ENCODE data around the gene PAOX. TPM values are rescaled to one million over a fixed set of nuclear protein-coding genes. Genes with fewer than 3 reads are reported as not detected.
"Not testable (repeated sequence)": the region's sequence is repeated elsewhere in the genome, so short reads cannot be mapped to it uniquely, and the experiment has no call there.

The PAOX gene
- total and polyA plus RNA-seq, 2 experiments from 2014 or later = 4.1 to 8.7 TPM

DNA sequence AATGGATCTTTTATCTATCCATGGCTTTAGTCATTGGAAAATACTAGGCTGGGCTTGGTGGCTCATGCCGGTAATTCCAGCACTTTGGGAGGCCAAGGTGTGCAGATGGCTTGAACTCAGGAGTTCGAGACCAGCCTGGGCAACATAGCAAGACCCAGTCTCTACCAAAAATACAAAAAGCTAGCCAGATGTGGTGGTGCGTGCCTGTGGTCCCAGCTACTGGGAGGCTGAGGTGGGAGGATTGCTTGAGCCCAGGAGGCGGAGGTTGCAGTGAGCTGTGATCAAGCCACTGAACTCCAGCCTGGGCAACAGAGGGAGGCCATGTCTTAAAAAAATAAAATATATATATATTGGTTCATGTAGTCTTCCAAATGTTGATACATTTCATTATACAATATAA lies 7.9 kb downstream of the PAOX start:
- H3K4me2 ChIP-seq; ATAC-seq; H3K36me3 ChIP-seq (ENCODE audit: insufficient read depth); H3K4me3 ChIP-seq; H3K4me3 Mint-ChIP-seq; H3K9me2 ChIP-seq (ENCODE audit: insufficient read depth); H3K79me2 ChIP-seq (replicated peaks; ENCODE audit: insufficient read depth); DNase-seq (ENCODE audit: low spot score); H3F3A ChIP-seq (replicated peaks; ENCODE audit: low read depth); H3K27ac Mint-ChIP-seq; H3K4me1 ChIP-seq (ENCODE audit: insufficient read depth); H2AFZ ChIP-seq; H3K9me3 Mint-ChIP-seq; H4K20me1 ChIP-seq (replicated peaks; ENCODE audit: insufficient read depth); H3K27me3 ChIP-seq (ENCODE audit: insufficient read depth); H3K4me1 Mint-ChIP-seq; H3K27me3 Mint-ChIP-seq (ENCODE audit: insufficient read depth, low read depth, poor library complexity); H3K27ac ChIP-seq (ENCODE audit: low read depth); H3K36me3 Mint-ChIP-seq (ENCODE audit: low read depth): not testable (repeated sequence)

DNA sequence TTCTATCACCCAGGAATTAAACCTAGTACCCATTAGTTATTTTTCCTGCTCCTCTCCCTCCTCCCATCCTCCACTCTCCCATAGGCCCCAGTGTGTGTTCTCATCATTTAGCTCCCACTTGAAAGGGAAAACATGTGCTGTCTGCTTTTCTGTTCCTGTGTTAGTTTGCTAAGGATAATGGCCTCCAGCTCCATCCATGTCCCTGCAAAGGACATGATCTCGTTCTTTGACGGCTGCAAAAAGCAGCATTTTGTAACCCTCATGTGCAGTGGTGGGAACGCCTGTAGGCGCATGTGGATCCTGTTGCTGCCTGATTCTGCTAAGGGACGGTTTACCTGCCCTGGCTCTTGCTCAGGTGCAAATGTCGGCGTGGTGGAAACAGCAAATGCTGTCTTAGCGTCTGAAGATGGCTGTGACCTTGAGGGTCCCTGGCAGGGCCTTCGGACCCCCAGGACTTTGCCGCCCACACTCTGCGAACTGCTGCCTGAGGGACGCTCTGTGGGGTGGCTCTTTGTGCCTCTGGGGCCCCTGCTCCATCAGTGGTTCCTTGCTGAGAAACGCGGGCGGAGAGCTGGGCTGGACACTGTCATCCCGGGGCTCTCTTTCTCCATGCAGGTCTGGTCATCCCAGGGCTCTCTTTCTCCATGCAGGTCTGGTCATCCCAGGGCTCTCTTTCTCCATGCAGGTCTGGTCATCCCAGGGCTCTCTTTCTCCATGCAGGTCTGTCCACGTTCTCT lies 9.3 kb downstream of the PAOX start:
- H3K9me3 Mint-ChIP-seq = no peaks in the 10 kb centered on the region
- TF ChIP-seq NANOG (IDR thresholded peaks at IDR 0.05; ENCODE audit: borderline replicate concordance) = no peak
- TF ChIP-seq EZH2 (IDR thresholded peaks at IDR 0.05; ENCODE audit: low read depth, unreplicated experiment) = no peak
- no peak for TF ChIP-seq CREB1 (CRISPR knock-in tag; IDR thresholded peaks at IDR 0.05; ENCODE audit: low read depth)
- TF ChIP-seq ZNF114 (CRISPR knock-in tag; IDR thresholded peaks at IDR 0.05) = no peak
- no peak for TF ChIP-seq JUNB (IDR thresholded peaks at IDR 0.05; ENCODE audit: unreplicated experiment)
- no peak for TF ChIP-seq EZH2phosphoT487 (IDR thresholded peaks at IDR 0.05; ENCODE audit: unreplicated experiment)
- TF ChIP-seq, protein P1, sequence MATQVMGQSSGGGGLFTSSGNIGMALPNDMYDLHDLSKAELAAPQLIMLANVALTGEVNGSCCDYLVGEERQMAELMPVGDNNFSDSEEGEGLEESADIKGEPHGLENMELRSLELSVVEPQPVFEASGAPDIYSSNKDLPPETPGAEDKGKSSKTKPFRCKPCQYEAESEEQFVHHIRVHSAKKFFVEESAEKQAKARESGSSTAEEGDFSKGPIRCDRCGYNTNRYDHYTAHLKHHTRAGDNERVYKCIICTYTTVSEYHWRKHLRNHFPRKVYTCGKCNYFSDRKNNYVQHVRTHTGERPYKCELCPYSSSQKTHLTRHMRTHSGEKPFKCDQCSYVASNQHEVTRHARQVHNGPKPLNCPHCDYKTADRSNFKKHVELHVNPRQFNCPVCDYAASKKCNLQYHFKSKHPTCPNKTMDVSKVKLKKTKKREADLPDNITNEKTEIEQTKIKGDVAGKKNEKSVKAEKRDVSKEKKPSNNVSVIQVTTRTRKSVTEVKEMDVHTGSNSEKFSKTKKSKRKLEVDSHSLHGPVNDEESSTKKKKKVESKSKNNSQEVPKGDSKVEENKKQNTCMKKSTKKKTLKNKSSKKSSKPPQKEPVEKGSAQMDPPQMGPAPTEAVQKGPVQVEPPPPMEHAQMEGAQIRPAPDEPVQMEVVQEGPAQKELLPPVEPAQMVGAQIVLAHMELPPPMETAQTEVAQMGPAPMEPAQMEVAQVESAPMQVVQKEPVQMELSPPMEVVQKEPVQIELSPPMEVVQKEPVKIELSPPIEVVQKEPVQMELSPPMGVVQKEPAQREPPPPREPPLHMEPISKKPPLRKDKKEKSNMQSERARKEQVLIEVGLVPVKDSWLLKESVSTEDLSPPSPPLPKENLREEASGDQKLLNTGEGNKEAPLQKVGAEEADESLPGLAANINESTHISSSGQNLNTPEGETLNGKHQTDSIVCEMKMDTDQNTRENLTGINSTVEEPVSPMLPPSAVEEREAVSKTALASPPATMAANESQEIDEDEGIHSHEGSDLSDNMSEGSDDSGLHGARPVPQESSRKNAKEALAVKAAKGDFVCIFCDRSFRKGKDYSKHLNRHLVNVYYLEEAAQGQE (IDR thresholded peaks at IDR 0.05; ENCODE audit: unreplicated experiment) = no peak
- no peak for TF ChIP-seq STAT1 (IDR thresholded peaks at IDR 0.05; ENCODE audit: unreplicated experiment)
- TF ChIP-seq, protein P2, sequence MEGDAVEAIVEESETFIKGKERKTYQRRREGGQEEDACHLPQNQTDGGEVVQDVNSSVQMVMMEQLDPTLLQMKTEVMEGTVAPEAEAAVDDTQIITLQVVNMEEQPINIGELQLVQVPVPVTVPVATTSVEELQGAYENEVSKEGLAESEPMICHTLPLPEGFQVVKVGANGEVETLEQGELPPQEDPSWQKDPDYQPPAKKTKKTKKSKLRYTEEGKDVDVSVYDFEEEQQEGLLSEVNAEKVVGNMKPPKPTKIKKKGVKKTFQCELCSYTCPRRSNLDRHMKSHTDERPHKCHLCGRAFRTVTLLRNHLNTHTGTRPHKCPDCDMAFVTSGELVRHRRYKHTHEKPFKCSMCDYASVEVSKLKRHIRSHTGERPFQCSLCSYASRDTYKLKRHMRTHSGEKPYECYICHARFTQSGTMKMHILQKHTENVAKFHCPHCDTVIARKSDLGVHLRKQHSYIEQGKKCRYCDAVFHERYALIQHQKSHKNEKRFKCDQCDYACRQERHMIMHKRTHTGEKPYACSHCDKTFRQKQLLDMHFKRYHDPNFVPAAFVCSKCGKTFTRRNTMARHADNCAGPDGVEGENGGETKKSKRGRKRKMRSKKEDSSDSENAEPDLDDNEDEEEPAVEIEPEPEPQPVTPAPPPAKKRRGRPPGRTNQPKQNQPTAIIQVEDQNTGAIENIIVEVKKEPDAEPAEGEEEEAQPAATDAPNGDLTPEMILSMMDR (conservative IDR thresholded peaks at IDR 0.05; ENCODE audit: low read depth in 2 of 2) = no peak
- TF ChIP-seq, protein P3, sequence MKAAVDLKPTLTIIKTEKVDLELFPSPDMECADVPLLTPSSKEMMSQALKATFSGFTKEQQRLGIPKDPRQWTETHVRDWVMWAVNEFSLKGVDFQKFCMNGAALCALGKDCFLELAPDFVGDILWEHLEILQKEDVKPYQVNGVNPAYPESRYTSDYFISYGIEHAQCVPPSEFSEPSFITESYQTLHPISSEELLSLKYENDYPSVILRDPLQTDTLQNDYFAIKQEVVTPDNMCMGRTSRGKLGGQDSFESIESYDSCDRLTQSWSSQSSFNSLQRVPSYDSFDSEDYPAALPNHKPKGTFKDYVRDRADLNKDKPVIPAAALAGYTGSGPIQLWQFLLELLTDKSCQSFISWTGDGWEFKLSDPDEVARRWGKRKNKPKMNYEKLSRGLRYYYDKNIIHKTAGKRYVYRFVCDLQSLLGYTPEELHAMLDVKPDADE (IDR thresholded peaks at IDR 0.05) = no peak

More for the DNA sequence above, 9.3 kb downstream of the PAOX start:
- DNase-seq (ENCODE audit: low spot score) (no peak), ATAC-seq (no peak)
- Histone ChIP-seq H3K36me3 (ENCODE audit: insufficient read depth) (no peaks in the 10 kb centered on the region; the same call in 1 of the 2 replicates), H4K20me1 (replicated peaks; ENCODE audit: insufficient read depth) (no peaks in the 10 kb centered on the region), H3K79me2 (replicated peaks; ENCODE audit: insufficient read depth) (no peaks in the 10 kb centered on the region), H3F3A (replicated peaks; ENCODE audit: low read depth) (no peaks in the 10 kb centered on the region), H3K9me2 (ENCODE audit: insufficient read depth) (no peaks in the 10 kb centered on the region), H3K4me2 (no peak overlapping the region), H3K4me1 (ENCODE audit: insufficient read depth) (no peaks in the 10 kb centered on the region), H3K27me3 (ENCODE audit: insufficient read depth) (no peaks in the 10 kb centered on the region), H3K4me3 (no peak overlapping the region), H3K27ac (ENCODE audit: low read depth) (no peak overlapping the region), H2AFZ (no peak overlapping the region)
- Mint-ChIP-seq H3K27ac (no peak overlapping the region), H3K36me3 (ENCODE audit: low read depth) (0 out of 3 replicates have a peak, but pooled peaks cover 3% of the 10 kb centered on the region), H3K27me3 (ENCODE audit: insufficient read depth, low read depth, poor library complexity) (no peaks in the 10 kb centered on the region), H3K4me1 (peaks cover under 1% of the 10 kb centered on the region; the same call in 1 of the 3 replicates), H3K4me3 (no peak overlapping the region)

Data from GM23338 (cell line).